Astrocyte (in vitro differentiated cells and primary cell): ENCODE results near the gene CIB2. TPM values are rescaled to one million over a fixed set of nuclear protein-coding genes. Genes with fewer than 3 reads are reported as not detected.

Source experiments
- DNase-seq: peaks from one replicate; pipeline ENCODE4 v3.0.0-alpha.2; 2010; ENCODE audit warnings: low read depth
- FAIRE-seq: peaks from 2 replicates; lab custom pipeline; 2011; peaks lifted over from hg19 to GRCh38; lab: Jason Lieb, UNC
- H2AFZ ChIP-seq: 2 replicates; pipeline ENCODE4 v1.6.0; 2012; ENCODE audit warnings: low read depth, low read length, inconsistent platforms
- H3K27ac ChIP-seq: 2 replicates; pipeline ENCODE4 v1.5.1; 2011; ENCODE audit warnings: low read depth, low read length, inconsistent platforms
- H3K27me3 ChIP-seq: 2 replicates; pipeline ENCODE4 v1.6.0; 2011; ENCODE audit warnings: low read length, inconsistent platforms; ENCODE audit not compliant: insufficient read depth
- H3K36me3 ChIP-seq: 2 replicates; pipeline ENCODE4 v1.5.1; 2011; ENCODE audit warnings: low read length, inconsistent platforms; ENCODE audit not compliant: insufficient read depth
- H3K4me1 ChIP-seq: 2 replicates; pipeline ENCODE4 v1.5.1; 2011; ENCODE audit warnings: low read length, inconsistent platforms; ENCODE audit not compliant: insufficient read depth
- H3K4me2 ChIP-seq: 2 replicates; pipeline ENCODE4 v1.6.0; 2012; ENCODE audit warnings: low read length, inconsistent platforms
- H3K4me3 ChIP-seq: 2 replicates; pipeline ENCODE4 v1.5.1; 2011; ENCODE audit warnings: low read depth, mild to moderate bottlenecking, low read length, inconsistent platforms; ENCODE audit not compliant: insufficient read depth
- H3K79me2 ChIP-seq: 2 replicates; pipeline ENCODE4 v1.6.0; 2012; ENCODE audit warnings: mild to moderate bottlenecking, low read length, inconsistent platforms; ENCODE audit not compliant: insufficient read depth
- H3K9ac ChIP-seq: 2 replicates; pipeline ENCODE4 v1.6.0; 2012; ENCODE audit warnings: mild to moderate bottlenecking, low read length, inconsistent platforms
- H3K9me3 ChIP-seq: 2 replicates; pipeline ENCODE4 v1.5.1; 2012; ENCODE audit warnings: low read depth, mild to moderate bottlenecking, low read length, inconsistent platforms; ENCODE audit not compliant: insufficient read depth
- H4K20me1 ChIP-seq: 2 replicates; pipeline ENCODE4 v1.6.0; 2012; ENCODE audit warnings: low read length, inconsistent platforms; ENCODE audit not compliant: insufficient read depth
- H3K27ac Mint-ChIP-seq: one replicate; pipeline ENCODE4 v1.8.0; 2021; ENCODE audit warnings: mild to moderate bottlenecking, mixed read lengths; ENCODE audit not compliant: unreplicated experiment
- H3K27me3 Mint-ChIP-seq: one replicate; pipeline ENCODE4 v1.8.0; 2021; ENCODE audit warnings: low read depth, mixed read lengths; ENCODE audit not compliant: unreplicated experiment
- H3K36me3 Mint-ChIP-seq: one replicate; pipeline ENCODE4 v1.8.0; 2021; ENCODE audit warnings: low read depth, mixed read lengths; ENCODE audit not compliant: unreplicated experiment
- H3K4me1 Mint-ChIP-seq: one replicate; pipeline ENCODE4 v1.8.0; 2021; ENCODE audit warnings: low read depth, mixed read lengths; ENCODE audit not compliant: unreplicated experiment
- H3K4me3 Mint-ChIP-seq: one replicate; pipeline ENCODE4 v1.8.0; 2021; ENCODE audit warnings: mild to moderate bottlenecking, moderate library complexity, mixed read lengths; ENCODE audit not compliant: unreplicated experiment
- H3K9me3 Mint-ChIP-seq: one replicate; pipeline ENCODE4 v1.8.0; 2021; ENCODE audit warnings: mild to moderate bottlenecking, mixed read lengths; ENCODE audit not compliant: unreplicated experiment
- EZH2 ChIP-seq: IDR thresholded peaks from 2 replicates; pipeline ENCODE4 v1.6.1; 2012; ENCODE audit warnings: mild to moderate bottlenecking, low read length, inconsistent platforms; ENCODE audit not compliant: insufficient read depth
- total RNA-seq: library from RNA; stranded (reverse); gene quantifications from 2 replicates; pipeline ENCODE4 v1.2.1, GENCODE V29; 2021
- TF ChIP-seq, protein P1 (sequence below): IDR thresholded peaks from 2 replicates; pipeline ENCODE4 v1.5.1; 2011; ENCODE audit warnings: low read depth, mild to moderate bottlenecking, inconsistent platforms, low read length, moderate library complexity; ENCODE audit not compliant: insufficient read depth

CIB2 gene
- total RNA-seq, 1 donor from 2014 or later, result 7.4 TPM

DNA sequence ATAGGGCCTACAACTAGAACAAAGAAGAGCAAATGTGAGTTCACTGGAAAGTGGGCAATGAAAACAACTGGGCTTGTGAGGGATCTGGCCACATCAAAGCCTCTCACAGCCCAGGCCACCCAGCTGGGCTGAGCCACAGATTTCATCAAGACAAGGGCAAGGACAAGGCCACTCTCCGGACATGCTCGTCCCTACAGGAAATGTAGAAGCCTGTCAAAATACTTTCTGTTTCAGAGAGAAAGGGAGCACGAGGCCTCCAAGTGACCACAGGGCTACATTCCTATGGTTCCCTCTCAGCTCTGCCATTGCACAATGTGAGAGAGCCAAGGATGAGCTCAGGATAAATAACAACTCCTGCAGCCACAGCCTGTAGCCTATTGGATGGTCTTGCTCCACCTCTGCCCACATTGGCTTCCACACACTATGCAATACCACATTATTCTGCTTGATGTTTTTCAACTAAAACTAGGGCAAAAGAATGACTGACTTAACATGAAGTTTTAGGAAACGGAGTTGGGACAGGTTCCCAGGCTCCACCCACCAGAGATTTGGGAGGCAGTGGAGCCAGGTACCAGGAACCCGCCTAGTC is 65.9 kb downstream of the CIB2 start:
- H3K4me1 ChIP-seq, result peaks cover 56% of the 10 kb centered on the region

DNA sequence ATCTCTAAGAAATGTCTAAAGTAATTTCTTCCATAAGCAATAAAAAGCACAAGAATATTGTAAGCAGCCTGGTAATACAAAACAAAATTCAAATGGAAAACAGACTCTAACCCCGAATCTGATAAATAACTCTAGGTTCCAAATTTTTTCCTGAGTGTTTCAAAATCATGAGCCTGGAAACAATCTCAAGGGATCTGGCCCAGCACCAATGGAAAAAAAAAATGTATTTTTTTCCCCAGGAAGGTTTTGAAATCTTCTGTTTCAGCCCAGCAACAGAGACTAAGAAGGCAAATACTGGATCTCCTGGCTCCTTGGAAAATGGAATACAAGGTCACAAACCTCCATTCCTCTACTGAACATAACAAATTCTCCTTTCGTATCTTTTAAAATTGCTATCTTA is 66.7 kb downstream of the CIB2 start:
- Mint-ChIP-seq H3K27me3 (peaks cover 2% of the 10 kb centered on the region), H3K36me3 (peaks cover 2% of the 10 kb centered on the region), H3K27ac (no peak overlapping the region), H3K4me1 (peaks cover 44% of the 10 kb centered on the region), H3K4me3 (no peak overlapping the region), H3K9me3 (no peaks in the 10 kb centered on the region)
- Histone ChIP-seq H3K27me3 (no peaks in the 10 kb centered on the region), H3K9ac (no peak overlapping the region), H3K4me2 (no peak overlapping the region), H3K4me3 (no peak overlapping the region), H4K20me1 (peaks cover 72% of the 10 kb centered on the region), H3K36me3 (no peaks in the 10 kb centered on the region), H3K9me3 (no peaks in the 10 kb centered on the region), H3K27ac (peak overlapping the region; percentile 91), H2AFZ (no peak overlapping the region), H3K79me2 (peaks cover 85% of the 10 kb centered on the region), H3K4me1 (peaks cover 50% of the 10 kb centered on the region)
- FAIRE-seq (no peak), DNase-seq (peak; percentile 15)
- no peak for TF ChIP-seq EZH2
- TF ChIP-seq, protein P1, sequence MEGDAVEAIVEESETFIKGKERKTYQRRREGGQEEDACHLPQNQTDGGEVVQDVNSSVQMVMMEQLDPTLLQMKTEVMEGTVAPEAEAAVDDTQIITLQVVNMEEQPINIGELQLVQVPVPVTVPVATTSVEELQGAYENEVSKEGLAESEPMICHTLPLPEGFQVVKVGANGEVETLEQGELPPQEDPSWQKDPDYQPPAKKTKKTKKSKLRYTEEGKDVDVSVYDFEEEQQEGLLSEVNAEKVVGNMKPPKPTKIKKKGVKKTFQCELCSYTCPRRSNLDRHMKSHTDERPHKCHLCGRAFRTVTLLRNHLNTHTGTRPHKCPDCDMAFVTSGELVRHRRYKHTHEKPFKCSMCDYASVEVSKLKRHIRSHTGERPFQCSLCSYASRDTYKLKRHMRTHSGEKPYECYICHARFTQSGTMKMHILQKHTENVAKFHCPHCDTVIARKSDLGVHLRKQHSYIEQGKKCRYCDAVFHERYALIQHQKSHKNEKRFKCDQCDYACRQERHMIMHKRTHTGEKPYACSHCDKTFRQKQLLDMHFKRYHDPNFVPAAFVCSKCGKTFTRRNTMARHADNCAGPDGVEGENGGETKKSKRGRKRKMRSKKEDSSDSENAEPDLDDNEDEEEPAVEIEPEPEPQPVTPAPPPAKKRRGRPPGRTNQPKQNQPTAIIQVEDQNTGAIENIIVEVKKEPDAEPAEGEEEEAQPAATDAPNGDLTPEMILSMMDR, result no peak

More for the DNA sequence above, 65.9 kb downstream of the CIB2 start:
- Histone ChIP-seq H3K4me2 (peak overlapping the region; percentile 76), H3K27ac (peak overlapping the region; percentile 91), H3K4me3 (no peak overlapping the region), H3K9ac (peak overlapping the region; percentile 66), H3K36me3 (no peaks in the 10 kb centered on the region), H3K27me3 (no peaks in the 10 kb centered on the region), H4K20me1 (peaks cover 70% of the 10 kb centered on the region), H3K79me2 (peaks cover 85% of the 10 kb centered on the region), H3K9me3 (no peaks in the 10 kb centered on the region), H2AFZ (no peak overlapping the region)
- Mint-ChIP-seq H3K27me3 (peaks cover 2% of the 10 kb centered on the region), H3K9me3 (no peaks in the 10 kb centered on the region), H3K4me1 (peaks cover 52% of the 10 kb centered on the region), H3K4me3 (peak overlapping the region; percentile 34), H3K36me3 (peaks cover 2% of the 10 kb centered on the region), H3K27ac (no peak overlapping the region)
- TF ChIP-seq, protein P1, result no peak
- no peak for TF ChIP-seq EZH2
- DNase-seq (peak; percentile 99), FAIRE-seq (peak; percentile 63)

GRCh38 chr15:78063970-78064385 is 67.3 kb downstream of the CIB2 start:
- H3K36me3 ChIP-seq, result no peaks in the 10 kb centered on the region
- H3K4me3 ChIP-seq, result no peak overlapping the region
- peaks cover 72% of the 10 kb centered on the region for H4K20me1 ChIP-seq
- no peak overlapping the region for H3K4me2 ChIP-seq
- Mint-ChIP-seq H3K27me3 (peaks cover 2% of the 10 kb centered on the region), H3K4me3 (no peak overlapping the region), H3K9me3 (peaks cover 1% of the 10 kb centered on the region), H3K27ac (no peak overlapping the region), H3K36me3 (no peaks in the 10 kb centered on the region), H3K4me1 (peaks cover 39% of the 10 kb centered on the region)
- TF ChIP-seq EZH2, result no peak
- no peak overlapping the region for H3K9ac ChIP-seq
- no peak overlapping the region for H2AFZ ChIP-seq
- H3K79me2 ChIP-seq, result peaks cover 85% of the 10 kb centered on the region
- DNase-seq, result no peak
- H3K9me3 ChIP-seq, result no peaks in the 10 kb centered on the region
- H3K4me1 ChIP-seq, result peaks cover 51% of the 10 kb centered on the region
- FAIRE-seq, result no peak
- no peaks in the 10 kb centered on the region for H3K27me3 ChIP-seq
- no peak overlapping the region for H3K27ac ChIP-seq
